HFFc6 (cell line): ENCODE results near the gene DPPA5. TPM values are rescaled to one million over a fixed set of nuclear protein-coding genes. Genes with fewer than 3 reads are reported as not detected.
A peak's percentile ranks its signal among the peaks of the same experiment; 100 is the strongest.
"Not testable (repeated sequence)": the region's sequence is repeated elsewhere in the genome, so short reads cannot be mapped to it uniquely, and the experiment has no call there.

Experiments used
- DNase-seq: peaks from one replicate; pipeline ENCODE4 v3.0.0-alpha.2; 2018
- H3K27ac Mint-ChIP-seq: 2 replicates; pipeline ENCODE4 v1.8.0; 2020; ENCODE audit warnings: mild to moderate bottlenecking, mixed read lengths
- H3K27me3 Mint-ChIP-seq: 2 replicates; pipeline ENCODE4 v1.8.0; 2021; ENCODE audit warnings: mild to moderate bottlenecking, moderate library complexity, mixed read lengths; ENCODE audit not compliant: insufficient read depth
- H3K36me3 Mint-ChIP-seq: 2 replicates; pipeline ENCODE4 v1.8.0; 2021; ENCODE audit warnings: low read depth, mixed read lengths
- H3K4me1 Mint-ChIP-seq: 2 replicates; pipeline ENCODE4 v1.8.0; 2020; ENCODE audit warnings: low read depth, mixed read lengths
- H3K4me3 Mint-ChIP-seq: 2 replicates; pipeline ENCODE4 v1.8.0; 2020; ENCODE audit warnings: mild to moderate bottlenecking, moderate library complexity, mixed read lengths
- H3K9me3 Mint-ChIP-seq: 2 replicates; pipeline ENCODE4 v1.8.0; 2020; ENCODE audit warnings: mild to moderate bottlenecking, mixed read lengths
- long read RNA-seq: library from polyadenylated mRNA; unstranded; transcript quantifications from one replicate; pipeline ENCODE4 v2.0.0, GENCODE V29; 2019
- total RNA-seq, 6 experiments: library from RNA; stranded (reverse); fragmentation: NEBNext Ultra II Directional; extraction: Animal tissue kit (Norgen Biotek cat#: 25700); gene quantifications; 2 replicates in 1 of 6; 3 replicates in 5 of 6; pipeline ENCODE4 v1.2.3, GENCODE V29; 2021
- TF ChIP-seq, protein P1 (sequence below): fragments of 200-600 bp; sonication (generic); IDR thresholded peaks from 2 replicates; pipeline ENCODE4 v1.5.0; 2021; ENCODE audit warnings: antibody characterized with exemption, mild to moderate bottlenecking

Gene DPPA5, protein sequence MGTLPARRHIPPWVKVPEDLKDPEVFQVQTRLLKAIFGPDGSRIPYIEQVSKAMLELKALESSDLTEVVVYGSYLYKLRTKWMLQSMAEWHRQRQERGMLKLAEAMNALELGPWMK
- not detected for total RNA-seq
- long read RNA-seq, result 0 reads

DNA sequence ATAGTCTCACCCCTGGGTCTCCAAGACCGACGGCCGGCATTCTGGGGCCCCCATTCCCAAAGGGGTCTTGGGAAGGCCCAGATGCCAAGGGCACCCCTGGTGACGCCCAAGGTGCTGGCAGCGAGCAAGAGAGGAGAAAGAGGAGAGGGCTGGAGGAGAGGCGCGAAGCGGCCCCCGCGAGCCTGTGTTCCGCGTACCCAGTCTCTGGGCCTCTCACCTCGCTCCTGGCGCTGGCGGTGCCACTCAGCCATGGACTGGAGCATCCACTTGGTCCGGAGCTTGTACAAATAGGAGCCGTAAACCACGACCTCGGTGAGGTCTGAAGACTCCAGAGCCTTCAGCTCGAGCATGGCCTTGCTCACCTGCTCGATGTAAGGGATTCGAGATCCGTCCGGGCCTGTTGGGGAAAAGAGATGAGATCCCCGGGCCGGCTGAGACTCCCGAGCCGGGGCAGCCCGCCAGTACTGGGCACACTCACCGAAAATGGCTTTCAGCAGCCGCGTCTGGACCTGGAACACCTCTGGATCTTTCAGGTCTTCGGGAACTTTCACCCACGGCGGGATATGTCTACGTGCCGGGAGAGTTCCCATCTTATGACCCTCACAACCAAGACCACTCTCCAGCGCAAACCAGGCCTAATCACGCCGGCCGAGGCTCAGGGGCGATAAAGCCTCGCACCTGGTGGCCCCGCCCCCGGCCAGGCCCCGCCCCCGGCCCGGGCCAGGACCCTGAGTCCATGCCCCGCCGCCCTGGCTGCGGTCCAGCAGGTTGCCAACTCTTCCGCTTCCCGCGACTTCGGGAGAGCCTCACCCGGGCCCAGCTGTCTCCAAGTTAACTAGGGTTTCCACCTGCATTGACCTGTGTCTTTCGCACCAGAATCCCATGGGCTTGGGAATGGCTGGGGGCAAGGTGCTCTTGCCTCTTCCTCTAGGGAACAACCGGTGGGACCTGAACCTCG is at the start of gene DPPA5:
Gene DPPA5 (minus strand): TSS at position 641 of the 958 bp plus-strand sequence. CDS start 51 bp downstream, at position 590.
- TF ChIP-seq, protein P1, sequence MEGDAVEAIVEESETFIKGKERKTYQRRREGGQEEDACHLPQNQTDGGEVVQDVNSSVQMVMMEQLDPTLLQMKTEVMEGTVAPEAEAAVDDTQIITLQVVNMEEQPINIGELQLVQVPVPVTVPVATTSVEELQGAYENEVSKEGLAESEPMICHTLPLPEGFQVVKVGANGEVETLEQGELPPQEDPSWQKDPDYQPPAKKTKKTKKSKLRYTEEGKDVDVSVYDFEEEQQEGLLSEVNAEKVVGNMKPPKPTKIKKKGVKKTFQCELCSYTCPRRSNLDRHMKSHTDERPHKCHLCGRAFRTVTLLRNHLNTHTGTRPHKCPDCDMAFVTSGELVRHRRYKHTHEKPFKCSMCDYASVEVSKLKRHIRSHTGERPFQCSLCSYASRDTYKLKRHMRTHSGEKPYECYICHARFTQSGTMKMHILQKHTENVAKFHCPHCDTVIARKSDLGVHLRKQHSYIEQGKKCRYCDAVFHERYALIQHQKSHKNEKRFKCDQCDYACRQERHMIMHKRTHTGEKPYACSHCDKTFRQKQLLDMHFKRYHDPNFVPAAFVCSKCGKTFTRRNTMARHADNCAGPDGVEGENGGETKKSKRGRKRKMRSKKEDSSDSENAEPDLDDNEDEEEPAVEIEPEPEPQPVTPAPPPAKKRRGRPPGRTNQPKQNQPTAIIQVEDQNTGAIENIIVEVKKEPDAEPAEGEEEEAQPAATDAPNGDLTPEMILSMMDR, result no peak
- no peak for DNase-seq
- H3K27me3 Mint-ChIP-seq, result peaks cover 20% of the 10 kb centered on the region
- no peaks in the 10 kb centered on the region for H3K9me3 Mint-ChIP-seq
- H3K27ac Mint-ChIP-seq, result no peak within 1 kb of the TSS
- no peak within 1 kb of the TSS for H3K4me3 Mint-ChIP-seq
- H3K36me3 Mint-ChIP-seq, result no peaks in the 10 kb centered on the region
- no peaks in the 10 kb centered on the region for H3K4me1 Mint-ChIP-seq

DNA sequence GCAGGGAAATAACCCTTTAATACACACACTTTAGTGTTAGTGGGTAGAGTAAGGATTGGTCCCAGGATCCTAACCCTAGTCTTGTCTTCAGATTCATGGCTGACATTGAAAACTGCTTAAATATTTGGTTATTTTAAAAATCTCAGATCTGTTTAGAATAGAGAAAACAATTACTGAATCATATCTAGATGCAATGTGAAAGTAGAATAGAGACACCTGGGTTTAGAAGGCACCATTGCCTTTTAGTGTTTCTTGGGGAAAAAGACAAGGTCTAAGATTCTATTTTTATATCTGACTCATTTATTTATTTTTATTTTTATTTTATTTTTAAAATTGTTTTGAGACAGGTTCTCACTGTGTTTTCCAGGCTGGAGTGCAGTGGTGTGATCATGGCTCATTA is 46.6 kb upstream of the DPPA5 start:
- no peaks in the 10 kb centered on the region for H3K27me3 Mint-ChIP-seq
- TF ChIP-seq, protein P1, result no peak
- DNase-seq, result no peak
- H3K27ac Mint-ChIP-seq, result no peak overlapping the region
- peaks cover 14% of the 10 kb centered on the region for H3K4me1 Mint-ChIP-seq
- no peaks in the 10 kb centered on the region for H3K36me3 Mint-ChIP-seq
- H3K4me3 Mint-ChIP-seq, result no peak overlapping the region
- H3K9me3 Mint-ChIP-seq, result no peaks in the 10 kb centered on the region

DNA sequence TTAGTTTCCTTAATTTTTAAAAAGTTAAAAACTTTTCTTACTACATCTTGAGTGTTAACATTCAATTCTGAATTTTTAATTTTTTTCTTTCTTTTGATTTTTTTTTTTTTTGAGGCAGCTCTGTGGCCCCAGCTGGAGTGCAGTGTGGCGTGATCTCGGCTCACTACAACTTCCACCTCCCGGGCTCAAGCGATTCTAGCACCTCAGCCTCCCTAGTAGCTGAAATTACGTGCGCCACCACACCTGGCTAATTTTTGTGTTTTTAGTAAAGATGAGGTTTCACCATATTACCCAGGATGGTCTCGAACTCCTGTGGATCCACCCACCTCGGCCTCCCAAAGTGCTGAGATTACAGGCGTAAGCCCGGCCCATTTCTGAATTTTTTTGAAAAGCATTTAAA is 41.8 kb upstream of the DPPA5 start:
- H3K4me1 Mint-ChIP-seq, result peaks cover 22% of the 10 kb centered on the region
- no peaks in the 10 kb centered on the region for H3K9me3 Mint-ChIP-seq
- H3K4me3 Mint-ChIP-seq, result no peak overlapping the region
- H3K27ac Mint-ChIP-seq, result no peak overlapping the region
- no peaks in the 10 kb centered on the region; the same call in 1 of the 2 replicates for H3K27me3 Mint-ChIP-seq
- no peaks in the 10 kb centered on the region for H3K36me3 Mint-ChIP-seq
- TF ChIP-seq, protein P1, result no peak
- no peak for DNase-seq

DNA sequence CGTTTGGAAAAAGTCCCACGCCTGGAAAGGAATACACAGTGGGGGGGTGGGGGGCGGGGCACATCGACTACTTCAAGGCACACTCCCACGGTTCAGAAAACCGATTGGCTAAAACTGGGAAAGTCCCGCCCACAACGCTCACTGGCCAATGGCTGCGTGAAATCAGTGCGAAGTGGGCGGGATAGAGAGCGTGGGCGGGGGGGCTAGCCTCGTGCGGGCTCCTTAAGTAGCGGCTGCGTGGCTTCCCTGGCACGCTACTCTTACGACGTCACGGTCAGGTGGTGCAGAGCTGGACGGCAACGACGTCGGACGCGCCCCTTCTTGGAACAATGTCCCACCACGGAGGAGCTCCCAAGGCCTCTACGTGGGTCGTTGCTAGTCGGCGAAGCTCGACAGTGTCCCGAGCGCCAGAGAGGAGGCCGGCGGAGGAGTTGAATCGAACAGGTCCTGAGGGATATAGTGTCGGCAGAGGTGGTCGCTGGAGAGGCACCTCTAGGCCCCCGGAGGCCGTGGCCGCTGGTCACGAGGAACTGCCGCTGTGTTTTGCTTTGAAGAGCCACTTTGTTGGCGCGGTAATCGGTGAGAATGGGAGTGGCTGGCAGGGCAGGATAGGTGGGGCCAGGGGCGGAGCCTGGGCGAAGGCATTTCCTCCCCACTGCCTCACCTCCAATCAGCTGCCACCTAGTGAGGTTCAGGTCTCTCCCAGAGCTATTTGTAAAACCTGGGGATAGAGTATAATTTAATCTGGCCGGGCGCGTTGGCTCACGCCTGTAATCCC is 40.7 kb upstream of the DPPA5 start, which contains the start of gene DDX43:
Gene DDX43 (plus strand): TSS at position 252 of the 778 bp plus-strand sequence. CDS start 78 bp downstream, at position 330.
- Mint-ChIP-seq H3K4me3 (no peak within 1 kb of the TSS), H3K36me3 (no peaks in the 10 kb centered on the region), H3K9me3 (no peaks in the 10 kb centered on the region), H3K4me1 (peaks cover 22% of the 10 kb centered on the region), H3K27me3 (no peaks in the 10 kb centered on the region; the same call in 1 of the 2 replicates), H3K27ac (no peak within 1 kb of the TSS)
- TF ChIP-seq, protein P1, result no peak
- no peak for DNase-seq

DNA sequence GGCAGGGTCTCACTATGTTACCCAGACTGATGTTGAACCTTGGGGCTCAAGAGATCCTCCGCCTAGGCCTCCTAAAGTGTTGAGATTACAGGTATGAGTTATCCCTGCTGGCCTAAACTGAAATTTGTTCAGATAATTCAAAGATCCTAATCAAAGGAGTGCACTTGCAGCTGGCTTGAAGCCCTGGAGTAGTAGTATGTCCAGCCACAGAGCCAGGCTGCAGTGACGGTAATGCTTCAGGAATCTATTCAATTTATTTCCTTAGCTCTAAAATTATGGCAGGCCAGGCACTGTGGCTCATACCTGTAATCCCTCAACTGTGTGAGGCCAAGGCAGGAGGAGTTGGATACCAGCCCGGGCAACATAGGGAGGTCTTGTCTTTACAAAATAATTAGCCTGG is 39.2 kb upstream of the DPPA5 start:
- H3K4me3 Mint-ChIP-seq, result no peak overlapping the region
- H3K36me3 Mint-ChIP-seq, result no peaks in the 10 kb centered on the region
- no peaks in the 10 kb centered on the region; the same call in 1 of the 2 replicates for H3K27me3 Mint-ChIP-seq
- TF ChIP-seq, protein P1, result no peak
- H3K4me1 Mint-ChIP-seq, result peaks cover 19% of the 10 kb centered on the region
- no peaks in the 10 kb centered on the region for H3K9me3 Mint-ChIP-seq
- DNase-seq, result peak; percentile 38
- H3K27ac Mint-ChIP-seq, result no peak overlapping the region

DNA sequence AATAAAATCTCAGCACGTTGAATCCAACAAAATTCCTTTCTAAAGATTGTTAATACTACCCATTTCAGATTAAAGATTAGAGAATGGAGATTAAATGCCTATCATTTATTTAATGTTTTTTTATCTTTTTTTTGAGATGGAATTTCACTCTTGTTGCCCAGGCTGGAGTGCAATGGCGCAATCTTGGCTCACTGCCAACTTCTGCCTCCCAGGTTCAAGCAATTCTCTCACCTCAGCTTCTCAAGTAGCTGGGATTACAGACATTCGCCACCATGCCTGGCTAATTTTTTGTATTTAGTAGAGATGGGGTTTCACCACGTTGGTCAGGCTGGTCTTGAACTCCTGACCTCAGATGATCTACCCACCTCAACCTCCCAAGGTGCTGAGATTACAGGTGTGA is 38.1 kb upstream of the DPPA5 start:
- H3K27ac Mint-ChIP-seq, H3K4me3 Mint-ChIP-seq, H3K9me3 Mint-ChIP-seq, DNase-seq, H3K36me3 Mint-ChIP-seq, H3K27me3 Mint-ChIP-seq: not testable (repeated sequence)
- H3K4me1 Mint-ChIP-seq, result peaks cover 23% of the 10 kb centered on the region
